Measurements from ENCODE around the gene NTM. TPM values are rescaled to one million over a fixed set of nuclear protein-coding genes. Genes with fewer than 3 reads are reported as not detected.

The NTM gene
- total and polyA plus RNA-seq, 2 donors (not counting 3 experiments of a cell fraction or from before 2014, with no cell fraction given): 1.00 to 1.1 TPM

GRCh38 chr11:131885431-131885830 is 515.0 kb downstream of the NTM start:
- TF ChIP-seq, protein P1, sequence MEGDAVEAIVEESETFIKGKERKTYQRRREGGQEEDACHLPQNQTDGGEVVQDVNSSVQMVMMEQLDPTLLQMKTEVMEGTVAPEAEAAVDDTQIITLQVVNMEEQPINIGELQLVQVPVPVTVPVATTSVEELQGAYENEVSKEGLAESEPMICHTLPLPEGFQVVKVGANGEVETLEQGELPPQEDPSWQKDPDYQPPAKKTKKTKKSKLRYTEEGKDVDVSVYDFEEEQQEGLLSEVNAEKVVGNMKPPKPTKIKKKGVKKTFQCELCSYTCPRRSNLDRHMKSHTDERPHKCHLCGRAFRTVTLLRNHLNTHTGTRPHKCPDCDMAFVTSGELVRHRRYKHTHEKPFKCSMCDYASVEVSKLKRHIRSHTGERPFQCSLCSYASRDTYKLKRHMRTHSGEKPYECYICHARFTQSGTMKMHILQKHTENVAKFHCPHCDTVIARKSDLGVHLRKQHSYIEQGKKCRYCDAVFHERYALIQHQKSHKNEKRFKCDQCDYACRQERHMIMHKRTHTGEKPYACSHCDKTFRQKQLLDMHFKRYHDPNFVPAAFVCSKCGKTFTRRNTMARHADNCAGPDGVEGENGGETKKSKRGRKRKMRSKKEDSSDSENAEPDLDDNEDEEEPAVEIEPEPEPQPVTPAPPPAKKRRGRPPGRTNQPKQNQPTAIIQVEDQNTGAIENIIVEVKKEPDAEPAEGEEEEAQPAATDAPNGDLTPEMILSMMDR (IDR thresholded peaks at IDR 0.05; ENCODE audit: extremely low read depth in 1 of 2, insufficient read depth in 1 of 2, low read depth in 1 of 2, low read length in 2 of 2): no peak
- TF ChIP-seq POLR2AphosphoS5 (IDR thresholded peaks at IDR 0.05; ENCODE audit: insufficient read depth, low read depth, low read length): no peak
- TF ChIP-seq GATA2 (IDR thresholded peaks at IDR 0.05; ENCODE audit: insufficient read depth, insufficient read length, low read depth, low read length): no peak
- TF ChIP-seq EZH2 (IDR thresholded peaks at IDR 0.05; ENCODE audit: borderline replicate concordance, low read depth, low read length, severe bottlenecking): no peak
- no peak for TF ChIP-seq FOS (IDR thresholded peaks at IDR 0.05; ENCODE audit: borderline replicate concordance, insufficient read depth, low read length)
- TF ChIP-seq JUN (IDR thresholded peaks at IDR 0.05; ENCODE audit: borderline replicate concordance, insufficient read depth, insufficient read length, low read depth): no peak
- TF ChIP-seq POLR2A (IDR thresholded peaks at IDR 0.05; ENCODE audit: low read depth, low read length): no peak
- no peak for TF ChIP-seq MAX (IDR thresholded peaks at IDR 0.05; ENCODE audit: insufficient read depth, insufficient read length)
- TF ChIP-seq MYC (IDR thresholded peaks at IDR 0.05; ENCODE audit: low read depth, low read length): no peak
- peaks cover 0 to 5% of the 10 kb centered on the region in 2 experiments for H3K27me3 ChIP-seq (ENCODE audit: control insufficient read depth in 2 of 2, insufficient read depth in 2 of 2, low read length in 2 of 2)
- H3K9ac ChIP-seq (replicated peaks; ENCODE audit: extremely low read depth, insufficient read depth, low read length): no peak overlapping the region
- no peaks in the 10 kb centered on the region for H3K36me3 ChIP-seq (ENCODE audit: control insufficient read depth in 2 of 2, extremely low read depth in 1 of 2, insufficient read depth in 2 of 2, low read length in 2 of 2)
- no peaks in the 10 kb centered on the region for H4K20me1 ChIP-seq (replicated peaks; ENCODE audit: control insufficient read depth, extremely low read depth, insufficient read depth, low read length)
- H3K4me1 ChIP-seq (ENCODE audit: control insufficient read depth, extremely low read depth, insufficient read depth, low read length): peaks cover 13% of the 10 kb centered on the region
- no peaks in the 10 kb centered on the region for H3K9me3 ChIP-seq (replicated peaks; ENCODE audit: control insufficient read depth, insufficient read depth, low read length)
- no TSS peak for BruUV-seq (replicated peaks)
- POLR2A ChIA-PET: no interaction called here
- FAIRE-seq (no peak), DNase-seq (ENCODE audit: low read depth, low spot score) (no peak)
- dilution Hi-C loops (cut with MboI; ENCODE audit: extremely low pct_ligation_motif_present, low sequenced_read_pairs): no loop called here
- no peak overlapping the region for H3K27ac ChIP-seq (ENCODE audit: insufficient read depth, low read depth, low read length)
- intact Hi-C loops (cut with micrococcal nuclease): no loop called here
- H3K4me3 ChIP-seq (replicated peaks in 1 of 3; ENCODE audit: insufficient read depth in 1 of 3, low read depth in 1 of 3, low read length in 3 of 3): no peak overlapping the region
- CTCF ChIA-PET: interaction anchor here (1.6 to 2.4 kb wide), 4 partner anchors 17 to 242 kb away, joined by 5 to 12 read pairs (median 8); no protein-coding TSS in a partner anchor
- H3K9me1 ChIP-seq (replicated peaks; ENCODE audit: control insufficient read depth, extremely low read depth, insufficient read depth, low read length): no peaks in the 10 kb centered on the region
- H3K79me2 ChIP-seq (ENCODE audit: control insufficient read depth, insufficient read depth, low read length): no peaks in the 10 kb centered on the region
- H3K4me2 ChIP-seq (ENCODE audit: insufficient read depth, low read length): no peak overlapping the region
- no peak overlapping the region for H2AFZ ChIP-seq (ENCODE audit: low read depth, low read length)

Data from endothelial cell of umbilical vein (primary cell).